Astrocyte of the cerebellum (primary cell): ENCODE measurements around the gene TMCC3.

Experiments used
- DNase-seq: peaks from one replicate; pipeline ENCODE4 v3.0.0-alpha.2; 2011; ENCODE audit warnings: low read depth
- H3K4me3 ChIP-seq: 2 replicates; pipeline ENCODE4 v1.5.1; 2011; ENCODE audit warnings: mild to moderate bottlenecking, low read depth, low read length, moderate library complexity
- CTCF ChIP-seq: IDR thresholded peaks from 2 replicates; pipeline ENCODE4 v1.5.1; 2012; ENCODE audit warnings: low read length, low read depth, moderate library complexity, mild to moderate bottlenecking; ENCODE audit errors: missing control alignments
- in situ Hi-C: cut with HindIII; loops from 2 replicates; pipeline ENCODE4 v1.10.0; 2017; ENCODE audit warnings: low sequenced_read_pairs

TMCC3 gene

DNA sequence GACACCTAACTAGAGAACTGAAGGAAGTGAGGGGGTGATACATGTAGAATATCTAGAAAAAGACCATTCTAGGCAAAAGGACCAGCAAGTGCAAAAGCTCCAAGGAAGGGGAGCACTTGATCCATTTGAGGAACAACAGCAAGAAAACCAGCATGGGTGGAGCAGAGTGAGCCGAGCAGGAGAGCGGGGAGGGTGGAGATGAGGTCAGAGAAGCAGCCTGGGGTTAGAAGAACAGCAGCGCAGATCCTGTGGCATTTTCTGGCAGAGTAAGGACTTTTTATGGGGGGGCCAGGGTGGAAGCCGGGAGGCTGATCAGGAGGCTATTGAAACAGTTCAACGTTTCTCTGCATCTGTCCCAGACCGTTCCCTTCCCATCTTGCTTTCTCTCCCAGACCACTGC lies 24.5 kb upstream of the TMCC3 start:
- no peak overlapping the region for H3K4me3 ChIP-seq
- in situ Hi-C loops = no loop called here
- TF ChIP-seq CTCF = no peak
- DNase-seq = no peak

DNA sequence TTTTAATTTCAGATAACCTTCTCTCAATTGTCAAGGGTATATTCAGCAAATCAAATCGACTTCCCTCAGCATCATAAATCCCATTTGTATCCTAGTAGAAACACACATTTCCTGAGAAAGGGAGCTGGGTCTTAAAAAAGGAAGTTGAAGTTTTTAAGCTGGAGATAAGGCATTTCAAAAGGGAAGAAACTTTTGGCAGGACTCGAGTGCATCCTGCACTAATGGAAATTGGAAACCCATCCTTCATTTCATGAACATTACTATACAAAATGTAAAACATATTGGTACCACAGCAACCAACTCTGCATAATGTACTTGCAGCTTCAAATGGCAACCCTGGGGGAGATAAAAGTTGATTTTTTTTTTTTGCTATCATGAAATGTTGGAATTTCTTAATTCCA lies 23.7 kb upstream of the TMCC3 start:
- in situ Hi-C loops = no loop called here
- TF ChIP-seq CTCF = no peak
- no peak overlapping the region for H3K4me3 ChIP-seq
- DNase-seq = no peak

DNA sequence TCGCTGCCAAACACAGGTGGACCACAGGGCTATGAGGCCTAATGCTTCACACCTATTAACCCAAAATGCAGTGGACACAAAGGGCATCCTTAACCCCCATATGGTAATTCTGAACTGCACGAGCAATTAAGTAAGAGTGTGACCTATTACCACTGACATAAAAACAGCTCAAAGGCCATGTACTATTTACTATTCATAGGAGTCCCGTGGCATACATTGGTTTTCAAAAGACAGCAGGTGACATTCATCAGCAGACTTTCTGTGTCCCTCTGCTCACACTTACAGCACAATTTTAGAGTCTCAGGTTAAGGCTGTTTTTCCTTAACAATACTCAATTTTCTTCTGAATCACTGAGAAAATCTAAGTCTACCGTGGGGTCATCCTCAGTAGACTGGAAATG lies 23.1 kb upstream of the TMCC3 start:
- in situ Hi-C loops = no loop called here
- TF ChIP-seq CTCF = no peak
- no peak for DNase-seq
- H3K4me3 ChIP-seq = no peak overlapping the region

- in situ Hi-C loops = no loop called here
- H3K4me3 ChIP-seq = no peak overlapping the region
- TF ChIP-seq CTCF = no peak
- no peak for DNase-seq
Measured at GRCh38 chr12:94671917-94672316, 21.6 kb upstream of the TMCC3 start.

DNA sequence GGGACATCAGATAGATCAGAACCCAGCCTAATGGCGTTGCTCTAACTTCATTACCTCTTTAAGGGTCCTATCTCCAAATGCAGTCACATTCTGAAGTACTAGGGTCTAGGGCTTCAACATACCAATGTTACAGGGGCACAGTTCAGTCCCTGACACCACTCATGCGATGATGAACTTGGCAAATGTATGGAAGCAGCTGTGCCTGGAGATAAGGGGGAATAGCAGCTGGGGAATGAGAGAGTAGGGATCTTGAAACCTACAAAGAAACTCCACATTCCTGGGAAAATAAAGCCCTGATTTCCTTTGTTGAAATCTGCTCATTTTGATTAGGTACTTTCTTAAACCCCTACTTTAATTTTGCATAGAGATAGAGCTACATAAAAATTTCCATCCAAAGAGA lies 20.5 kb upstream of the TMCC3 start:
- H3K4me3 ChIP-seq = no peak overlapping the region
- in situ Hi-C loops = no loop called here

DNA sequence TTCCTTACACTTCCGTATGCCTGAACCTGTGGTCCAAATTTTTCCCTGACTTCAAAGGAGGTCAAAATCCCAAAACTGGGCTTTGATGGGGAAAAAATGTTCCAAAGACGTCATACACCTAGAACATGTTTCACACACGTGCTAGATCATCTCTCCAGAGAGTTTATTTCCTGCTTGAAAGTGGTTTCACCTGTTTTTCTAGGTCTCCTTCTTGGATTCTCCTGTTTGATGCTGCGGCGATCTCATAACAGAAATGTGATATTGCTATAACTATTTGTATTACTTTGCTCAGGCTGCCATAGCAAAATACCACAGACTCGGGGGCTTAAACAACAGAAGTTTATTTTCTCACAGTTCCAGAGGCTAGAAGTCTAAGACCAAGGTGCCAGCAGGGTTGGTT lies 19.7 kb upstream of the TMCC3 start:
- DNase-seq = no peak
- H3K4me3 ChIP-seq = no peak overlapping the region
- in situ Hi-C loops = no loop called here
- TF ChIP-seq CTCF = no peak

More for the DNA sequence above, 20.5 kb upstream of the TMCC3 start:
- TF ChIP-seq CTCF = no peak
- DNase-seq = no peak

GRCh38 chr12:94667031-94667540 lies 16.7 kb upstream of the TMCC3 start:
- in situ Hi-C loops = loop anchor here (5.0 kb wide), 1 partner anchor 65 kb away; no protein-coding TSS in a partner anchor
- no peak for TF ChIP-seq CTCF
- DNase-seq = no peak
- H3K4me3 ChIP-seq = no peak overlapping the region
